NCI-H2196 treated with DMSO at 0.1 percent for 48 hours (cell line): ENCODE data around the gene EXOSC1.
"Not testable (repeated sequence)": the region's sequence is repeated elsewhere in the genome, so short reads cannot be mapped to it uniquely, and the experiment has no call there.

ENCODE experiments used
- DNase-seq: peaks from one replicate; lab custom pipeline; 2025; ENCODE audit not compliant: unreplicated experiment; lab: John Stamatoyannopoulos, UW

The EXOSC1 gene

GRCh38 chr10:97408496-97408992 lies 37.3 kb downstream of the EXOSC1 start:
- no peak for DNase-seq

GRCh38 chr10:97407952-97408248 lies 37.9 kb downstream of the EXOSC1 start:
- DNase-seq: no peak

- peak; percentile 58 for DNase-seq
Measured at GRCh38 chr10:97407211-97407951, 38.4 kb downstream of the EXOSC1 start.

- not testable (repeated sequence) for DNase-seq
Measured at GRCh38 chr10:97406483-97406882, 39.3 kb downstream of the EXOSC1 start.

- DNase-seq: no peak
Measured at GRCh38 chr10:97406064-97406463, 39.7 kb downstream of the EXOSC1 start.

- DNase-seq: no peak
Measured at GRCh38 chr10:97404044-97404443, 41.8 kb downstream of the EXOSC1 start.

GRCh38 chr10:97401455-97401919 lies 44.3 kb downstream of the EXOSC1 start:
- DNase-seq: no peak

GRCh38 chr10:97400665-97401454 lies 44.9 kb downstream of the EXOSC1 start, which contains the start of gene RRP12:
Gene RRP12 (minus strand): TSS chr10:97401340. CDS start chr10:97401231, 109 bp downstream.
- peak; percentile 78 for DNase-seq

GRCh38 chr10:97399843-97400545 lies 45.8 kb downstream of the EXOSC1 start:
- DNase-seq: no peak

GRCh38 chr10:97396056-97396455 lies 49.8 kb downstream of the EXOSC1 start:
- no peak for DNase-seq

- DNase-seq: no peak
Measured at GRCh38 chr10:97393034-97393573, 52.7 kb downstream of the EXOSC1 start.

- no peak for DNase-seq
Measured at GRCh38 chr10:97390091-97390490, 55.7 kb downstream of the EXOSC1 start.

GRCh38 chr10:97388152-97388551 lies 57.7 kb downstream of the EXOSC1 start:
- DNase-seq: no peak
